HuH-7 (cell line): ENCODE measurements around the gene PVALEF.
"Not testable (repeated sequence)": the region's sequence is repeated elsewhere in the genome, so short reads cannot be mapped to it uniquely, and the experiment has no call there.

Experiments
- DNase-seq: peaks from one replicate; pipeline ENCODE4 v3.0.0; 2011; ENCODE audit warnings: low spot score

Gene PVALEF

DNA sequence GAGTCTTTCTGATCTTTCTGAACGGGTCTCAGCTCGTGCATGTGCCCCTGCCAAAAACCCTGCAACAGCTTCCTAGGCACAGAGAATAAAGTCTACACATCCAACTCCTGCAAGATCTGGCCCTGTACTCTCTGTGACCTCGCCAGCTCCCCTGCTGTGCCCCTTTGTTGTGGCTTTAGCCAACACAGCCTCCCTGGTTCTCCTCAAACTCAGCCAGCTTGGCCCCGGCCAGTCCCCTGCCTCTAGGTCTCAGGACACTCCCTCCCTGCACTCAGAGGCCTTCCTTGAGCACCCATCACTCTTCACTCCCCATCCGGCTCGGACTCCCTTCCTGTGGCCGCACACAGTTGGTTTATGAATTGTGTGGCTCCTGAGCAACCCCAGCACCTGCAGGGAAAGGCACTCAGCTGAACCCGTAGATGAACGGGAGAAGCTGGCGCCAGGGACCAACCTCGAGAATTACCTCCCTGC, 56.1 kb downstream of the PVALEF start:
- DNase-seq = no peak

DNA sequence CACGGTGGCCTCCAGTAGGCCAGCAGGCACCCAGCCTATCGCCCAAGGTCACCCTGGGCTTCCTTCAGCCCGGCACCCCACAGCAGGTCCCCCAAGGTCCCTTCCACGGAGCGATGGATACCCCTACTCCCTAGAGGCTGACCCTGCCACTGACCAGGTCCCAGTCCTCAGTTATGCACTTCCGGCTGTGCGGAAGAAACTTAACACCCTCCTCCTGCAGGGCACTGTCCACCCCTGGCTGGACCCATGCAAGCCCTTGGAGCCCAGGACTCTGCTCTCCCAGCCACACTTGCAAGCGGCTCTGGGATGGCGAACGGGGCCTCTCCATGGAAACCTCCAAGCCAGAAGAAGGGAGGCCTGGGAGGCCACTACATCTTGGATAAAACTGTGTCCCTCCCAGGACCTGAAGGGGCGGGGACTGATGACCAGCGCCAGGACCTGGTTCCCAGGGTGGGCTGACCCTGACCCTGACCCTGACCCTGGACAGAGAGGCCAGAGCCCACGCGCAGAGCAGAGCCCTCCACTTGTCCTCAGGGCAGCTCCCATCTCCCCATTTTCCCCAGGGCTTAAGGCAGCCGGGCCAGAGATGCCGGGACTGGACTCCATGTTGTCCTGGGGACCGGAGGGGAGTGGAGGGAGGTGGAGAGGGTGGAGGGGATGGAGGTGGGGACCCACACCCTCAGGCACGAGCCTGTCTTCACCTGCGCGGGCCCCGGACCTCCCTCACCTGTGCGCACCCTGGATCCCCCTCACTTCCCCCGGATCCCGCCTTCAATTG, 56.7 kb downstream of the PVALEF start:
- no peak for DNase-seq

DNA sequence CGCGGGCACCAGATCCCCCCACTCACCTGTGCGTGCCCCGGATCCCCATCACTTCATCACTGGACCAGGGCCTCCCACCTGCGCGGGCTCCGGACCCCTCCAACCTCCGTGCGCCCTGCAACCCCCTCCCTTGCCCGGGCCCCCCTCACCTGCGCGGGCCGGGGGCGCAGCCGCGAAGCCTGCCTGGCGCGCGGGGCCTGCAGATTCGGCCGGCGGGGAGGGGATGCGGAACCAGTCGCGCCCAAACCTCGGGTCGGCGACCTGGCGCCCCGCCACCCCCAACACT, 57.3 kb downstream of the PVALEF start:
- DNase-seq = no peak

DNA sequence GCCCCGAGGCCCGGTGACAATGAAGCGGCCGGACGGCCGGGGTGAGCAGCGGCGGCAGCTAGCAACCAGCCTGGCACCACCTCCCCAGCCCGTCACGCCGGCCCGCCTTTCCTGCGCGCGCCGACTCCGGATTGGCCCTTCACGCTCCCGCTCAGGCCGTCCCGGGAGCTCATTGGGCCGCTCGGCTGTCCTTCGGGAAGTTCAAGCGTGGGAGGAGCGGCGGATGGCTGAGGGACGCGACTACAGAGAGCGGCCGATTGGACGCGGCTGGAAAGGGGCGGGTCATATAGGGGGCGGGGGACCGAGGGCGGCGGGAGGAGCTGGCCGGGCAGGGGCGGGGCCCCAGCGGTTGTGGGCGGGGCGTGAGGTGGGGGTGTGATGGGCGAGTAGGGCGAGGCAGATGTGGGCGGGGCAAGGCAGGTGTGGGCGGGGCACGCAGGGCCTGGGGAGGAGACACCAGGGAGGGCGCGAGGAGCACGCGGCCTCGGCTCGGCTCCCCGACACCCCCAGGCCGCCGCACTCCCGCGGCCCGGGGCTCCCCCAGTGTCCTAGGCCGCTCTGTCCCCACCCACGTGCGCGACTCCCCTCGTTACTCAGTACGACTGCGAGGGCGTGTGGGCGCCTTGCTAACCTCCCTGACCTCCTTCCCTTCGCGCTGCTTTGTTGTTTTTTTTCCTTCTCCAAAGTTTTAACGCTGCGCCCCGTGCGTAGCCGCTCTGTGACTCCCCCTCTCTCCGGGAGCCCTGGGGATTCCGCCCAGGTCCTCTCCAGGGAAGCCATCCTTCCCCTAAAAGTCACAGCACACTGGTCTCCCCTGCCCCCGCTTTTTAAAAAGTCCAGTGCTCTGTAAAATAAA, 57.8 kb downstream of the PVALEF start, which contains the start of gene CEP131:
TSS of gene CEP131 (minus strand) at position 60 of the 856 bp plus-strand sequence. CDS start 2,909 bp downstream, outside the sequence.
- DNase-seq = peak; percentile 100

DNA sequence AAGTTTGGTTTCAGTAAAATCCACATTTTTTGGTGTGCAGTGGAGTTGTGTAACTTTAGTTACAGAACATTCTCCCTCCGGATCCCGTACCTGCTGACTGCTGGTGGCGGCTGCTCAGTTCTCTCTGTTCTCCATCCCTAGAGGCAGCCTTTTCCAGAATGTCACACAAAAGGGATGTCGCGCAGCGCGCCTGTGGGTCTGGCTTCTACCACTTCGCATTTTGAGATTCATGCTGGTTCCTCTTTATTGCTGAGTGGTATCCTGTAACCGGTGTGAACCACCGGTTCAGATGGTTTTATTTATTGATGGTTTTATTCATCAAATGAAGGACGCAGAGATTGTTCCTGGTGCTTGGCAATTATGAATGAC, 58.4 kb downstream of the PVALEF start:
- no peak for DNase-seq

DNA sequence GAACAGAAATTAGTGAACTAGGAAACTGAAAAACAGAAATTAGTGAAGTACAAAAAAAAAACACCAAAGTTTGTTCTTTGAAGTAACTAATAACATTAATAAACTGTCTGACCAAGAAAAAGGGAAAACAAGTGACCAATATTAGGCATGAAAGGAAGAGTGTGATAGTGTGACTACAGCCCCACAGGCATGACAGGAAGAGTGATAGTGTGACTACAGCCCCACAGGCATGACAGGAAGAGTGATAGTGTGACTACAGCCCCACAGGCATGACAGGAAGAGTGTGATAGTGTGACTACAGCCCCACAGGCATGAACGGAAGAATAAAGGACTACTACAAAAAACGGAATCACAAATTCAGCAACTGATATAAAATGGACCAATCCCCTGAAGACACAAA, 62.3 kb downstream of the PVALEF start:
- not testable (repeated sequence) for DNase-seq

DNA sequence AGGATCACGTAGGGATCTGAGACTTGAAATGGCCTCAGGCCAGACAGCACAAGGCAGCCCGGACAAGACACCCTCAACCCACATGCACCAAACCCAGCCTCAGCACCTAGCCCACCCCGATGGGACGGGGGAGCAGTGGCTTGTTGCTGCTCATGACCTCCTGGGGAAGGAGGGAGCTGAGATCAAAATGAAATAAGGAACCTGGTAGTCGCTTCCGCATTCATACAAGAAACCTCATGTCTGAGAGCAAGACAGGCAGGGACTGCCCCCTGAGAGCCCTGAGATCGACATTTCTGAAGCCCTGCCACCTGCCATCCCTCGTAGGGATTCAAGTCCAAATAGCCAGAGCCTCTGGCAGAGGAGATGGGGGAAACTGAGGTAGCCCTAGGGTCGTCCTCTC, 63.1 kb downstream of the PVALEF start:
- no peak for DNase-seq

DNA sequence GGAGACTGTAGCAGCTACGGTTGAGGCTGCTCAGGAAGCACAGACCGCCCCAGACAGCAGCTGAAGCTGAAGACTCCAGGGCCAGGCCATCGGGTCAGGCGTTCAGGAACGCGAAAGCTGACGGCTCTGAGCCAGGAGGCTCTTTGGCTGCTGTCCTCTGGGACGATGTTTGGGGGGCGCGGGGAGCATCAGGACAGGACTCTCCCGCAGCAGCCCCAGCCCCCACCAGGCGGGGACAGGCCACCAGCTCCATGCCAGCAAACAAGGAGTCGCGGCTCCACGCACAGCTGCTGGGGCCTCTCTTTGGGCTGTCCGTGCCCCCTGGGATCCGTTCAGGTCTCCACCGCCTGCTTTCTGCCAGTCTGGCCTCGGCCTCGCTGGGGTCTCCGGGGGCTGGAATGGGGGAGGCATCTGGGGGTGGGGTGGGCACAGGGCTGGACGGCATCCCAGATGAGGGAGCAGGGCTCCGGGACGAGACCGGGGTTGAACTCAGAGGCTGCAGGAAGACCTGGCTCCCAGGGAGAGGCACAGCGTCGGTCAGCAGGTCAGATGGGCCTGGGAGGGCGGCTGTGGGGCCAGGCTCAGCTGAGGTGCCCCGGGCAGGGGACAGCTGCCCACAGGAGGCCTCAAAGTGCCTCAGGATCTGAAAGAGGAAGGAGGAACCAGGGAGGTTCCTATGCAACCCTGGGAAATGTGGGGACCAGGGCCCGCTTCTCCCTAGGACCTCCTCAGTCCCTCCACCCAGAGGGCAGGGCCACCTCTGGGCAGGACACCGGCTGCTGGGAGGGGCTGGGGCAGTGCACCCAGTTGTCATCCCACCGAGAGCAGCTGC, 63.7 kb downstream of the PVALEF start:
- DNase-seq = no peak

DNA sequence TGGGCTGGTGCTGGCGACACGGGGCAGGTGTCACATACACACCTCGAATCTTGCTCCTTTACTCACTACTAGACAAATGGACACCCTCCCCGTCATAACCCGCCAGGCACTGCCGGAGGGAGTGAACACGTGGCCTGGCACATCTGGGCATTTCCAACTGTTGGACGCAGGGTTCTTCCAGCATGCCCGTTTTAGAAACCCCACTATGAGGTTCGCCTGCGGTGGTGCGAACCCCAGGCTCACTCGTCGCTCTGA, 64.3 kb downstream of the PVALEF start:
- no peak for DNase-seq

DNA sequence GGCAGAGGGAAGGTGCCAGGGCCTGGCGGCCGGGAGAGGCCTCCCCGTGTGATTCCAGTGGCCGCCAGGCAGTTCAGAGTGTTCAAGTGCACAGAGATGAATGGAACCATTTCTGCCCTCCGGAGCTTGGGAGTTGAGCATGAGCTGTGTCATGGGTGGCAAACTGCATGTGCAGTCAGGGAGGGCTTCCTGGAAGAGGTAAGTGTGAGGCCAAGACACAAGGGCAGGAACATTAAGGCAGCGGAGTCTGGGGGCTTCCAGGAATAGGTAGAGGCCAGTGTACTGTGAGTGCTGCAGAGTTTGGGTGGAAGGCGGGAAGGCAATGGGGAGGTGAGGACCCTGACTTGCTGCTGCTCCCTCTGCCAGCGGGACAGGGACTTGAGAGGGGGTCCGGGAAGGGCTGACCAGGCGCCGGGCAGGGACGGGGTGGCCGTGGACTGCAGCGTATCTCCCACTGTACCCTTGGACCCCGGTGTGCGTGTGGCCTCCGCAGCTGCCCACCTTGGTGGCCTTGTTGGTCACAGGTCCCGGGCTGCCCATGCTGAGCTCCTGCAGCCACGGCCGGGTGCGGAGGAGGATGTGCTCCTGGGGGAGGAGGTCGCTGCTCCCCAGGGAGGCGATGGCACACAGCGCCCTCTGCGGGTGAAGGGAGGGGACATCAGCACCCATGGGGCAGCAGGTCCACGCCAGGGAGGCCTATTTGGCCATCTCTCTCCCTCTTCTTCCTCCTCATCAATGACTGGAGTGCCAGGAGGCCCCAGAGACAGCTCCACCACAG, 64.9 kb downstream of the PVALEF start:
- DNase-seq = peak; percentile 92

DNA sequence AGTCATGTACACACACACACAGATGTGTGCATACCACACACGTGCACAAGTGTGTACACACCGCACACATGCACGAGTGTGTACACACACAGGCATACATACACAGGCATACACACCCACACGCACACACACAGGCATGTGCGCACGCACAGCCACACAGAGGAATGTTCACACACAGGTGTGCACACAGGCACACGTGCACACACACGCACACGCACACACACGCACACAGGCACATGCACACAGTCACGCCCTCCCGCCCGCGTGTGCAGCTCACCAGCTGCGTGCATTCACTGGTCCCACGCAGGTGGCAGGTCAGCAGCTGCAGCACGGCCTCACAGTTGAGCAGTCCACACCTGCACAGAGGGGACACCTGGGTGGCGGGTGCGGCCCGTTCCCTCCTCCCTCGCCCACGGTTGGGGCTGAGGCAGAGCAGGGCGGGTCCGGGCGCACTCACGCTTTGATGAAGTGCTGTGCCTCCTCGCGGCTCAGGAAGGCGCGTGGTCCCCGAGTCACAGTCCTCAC, 65.9 kb downstream of the PVALEF start:
- DNase-seq = no peak

DNA sequence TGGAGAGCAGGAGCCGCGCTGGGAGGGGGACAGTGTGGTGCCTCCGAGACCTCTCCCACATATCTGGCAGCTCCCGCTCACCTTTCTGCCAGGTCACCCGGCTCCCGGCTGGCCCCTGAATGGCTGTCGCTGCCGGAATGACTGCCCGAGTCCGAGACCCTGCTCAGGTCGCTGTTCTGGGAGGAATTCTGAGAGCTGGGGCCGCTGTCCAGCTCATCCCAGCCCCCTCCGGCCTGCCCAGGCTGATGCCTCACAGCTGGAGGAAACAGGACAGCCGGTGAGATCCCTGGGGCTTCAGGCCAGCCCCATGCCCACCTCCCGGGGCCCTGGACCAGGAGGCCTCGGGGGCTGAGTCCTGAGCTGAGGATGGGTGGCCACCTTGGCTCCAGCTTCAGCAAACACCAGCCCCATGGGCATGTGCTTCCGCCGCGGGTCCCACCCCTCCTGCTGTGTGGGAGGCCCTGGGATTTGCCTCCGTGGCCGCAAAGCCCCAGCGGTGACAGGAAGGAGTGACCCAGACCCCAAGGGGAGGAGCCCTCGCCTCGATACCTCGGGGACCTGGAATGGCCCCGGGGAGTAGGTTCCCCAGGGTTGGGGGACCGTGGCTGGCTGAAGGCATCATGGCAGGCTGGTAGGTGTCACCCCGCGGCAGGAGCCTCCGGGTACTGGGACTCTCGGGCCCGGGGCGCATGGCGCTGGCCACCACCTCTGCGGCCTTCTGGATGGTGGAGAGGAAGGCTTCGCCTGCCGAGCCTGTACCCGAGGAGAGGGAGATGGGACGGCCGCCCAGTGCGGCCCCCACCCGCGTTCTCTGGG, 66.7 kb downstream of the PVALEF start:
- no peak for DNase-seq
